HUES48 (cell line): ENCODE data around the gene EEF1AKMT3.

Experiments used
- H3K27ac ChIP-seq: one replicate; pipeline ENCODE4 v1.7.0; 2013; ENCODE audit warnings: low read depth, low read length, inconsistent platforms
- H3K27me3 ChIP-seq: 2 replicates; pipeline ENCODE4 v1.6.1; 2013; ENCODE audit warnings: mild to moderate bottlenecking, low read length; ENCODE audit not compliant: control insufficient read depth, insufficient read depth
- H3K36me3 ChIP-seq: 2 replicates; pipeline ENCODE4 v1.6.1; 2013; ENCODE audit warnings: low read length; ENCODE audit not compliant: control insufficient read depth, insufficient read depth
- H3K4me1 ChIP-seq: 2 replicates; pipeline ENCODE4 v1.6.1; 2013; ENCODE audit warnings: mild to moderate bottlenecking, low read length; ENCODE audit not compliant: control insufficient read depth, insufficient read depth
- H3K4me3 ChIP-seq: 2 replicates; pipeline ENCODE4 v1.5.1; 2013; ENCODE audit warnings: mild to moderate bottlenecking, low read depth, low read length
- H3K9ac ChIP-seq: 2 replicates; pipeline ENCODE4 v1.6.1; 2013; ENCODE audit warnings: mild to moderate bottlenecking, low read depth, low read length, moderate library complexity
- H3K9me3 ChIP-seq: 2 replicates; pipeline ENCODE4 v1.6.1; 2013; ENCODE audit warnings: low read length; ENCODE audit not compliant: control insufficient read depth, insufficient read depth

The EEF1AKMT3 gene

DNA sequence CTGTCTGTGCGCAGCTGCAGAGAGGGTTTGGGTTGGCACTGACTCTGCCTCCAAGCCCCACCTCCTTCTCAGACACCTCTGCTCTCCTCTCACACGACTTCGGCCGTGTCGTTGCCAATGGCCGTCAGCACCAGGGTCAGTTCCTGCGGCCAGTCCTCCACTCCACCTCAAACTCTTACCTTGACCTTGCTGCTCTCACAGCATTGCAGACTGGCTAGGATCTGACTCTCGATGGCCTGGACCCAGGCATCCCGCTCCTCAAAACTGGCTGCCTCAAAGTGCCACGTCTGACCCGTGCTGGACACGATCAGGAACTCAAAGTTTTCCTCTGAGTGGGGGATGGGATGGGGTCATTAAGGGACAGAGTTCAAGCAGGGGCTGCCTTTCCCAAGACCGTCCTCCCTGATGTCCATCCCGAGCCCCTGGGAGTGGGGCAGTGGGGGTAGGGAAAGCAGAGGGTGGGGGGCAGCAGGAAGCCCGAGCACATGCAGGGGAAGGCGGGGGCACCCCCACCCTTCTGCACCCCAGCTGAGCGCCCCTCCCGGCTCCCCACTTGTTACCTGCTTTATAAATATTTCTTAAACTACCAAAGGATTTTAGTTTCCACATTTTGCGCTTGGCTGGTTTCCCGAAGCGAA is 44.5 kb upstream of the EEF1AKMT3 start:
- Histone ChIP-seq H3K27me3 (peaks cover 88% of the 10 kb centered on the region), H3K36me3 (no peaks in the 10 kb centered on the region), H3K4me3 (peak overlapping the region; percentile 66; the same call in 1 of the 2 replicates), H3K9ac (no peak overlapping the region), H3K4me1 (no peaks in the 10 kb centered on the region), H3K9me3 (no peaks in the 10 kb centered on the region), H3K27ac (no peak overlapping the region)

DNA sequence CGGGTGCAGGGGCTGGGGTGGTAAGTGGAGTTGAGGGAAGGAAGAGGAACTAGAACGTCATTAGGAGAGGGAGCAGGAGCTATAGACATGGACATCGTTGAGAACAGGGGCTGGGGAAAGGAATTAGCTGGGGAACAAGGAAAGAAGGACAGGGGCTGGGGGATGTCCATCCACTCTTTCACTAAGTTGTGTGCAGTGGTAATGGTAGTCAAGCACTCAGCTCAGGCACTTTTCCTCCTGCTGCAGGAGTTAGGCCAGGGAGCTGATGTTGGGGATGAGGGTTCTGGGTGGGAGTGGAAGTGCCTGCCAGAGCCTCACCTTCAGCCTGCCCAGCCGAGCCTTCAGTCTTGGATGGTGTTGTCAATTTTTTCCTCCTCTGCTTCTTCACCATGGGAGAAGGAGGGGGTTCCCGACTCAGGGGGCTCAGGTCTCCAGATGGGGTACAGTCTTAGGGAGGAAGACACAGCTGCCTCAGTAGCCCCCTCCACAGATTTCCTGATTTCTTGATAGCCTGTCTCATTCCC is 43.0 kb upstream of the EEF1AKMT3 start:
- peaks cover 95% of the 10 kb centered on the region for H3K27me3 ChIP-seq

DNA sequence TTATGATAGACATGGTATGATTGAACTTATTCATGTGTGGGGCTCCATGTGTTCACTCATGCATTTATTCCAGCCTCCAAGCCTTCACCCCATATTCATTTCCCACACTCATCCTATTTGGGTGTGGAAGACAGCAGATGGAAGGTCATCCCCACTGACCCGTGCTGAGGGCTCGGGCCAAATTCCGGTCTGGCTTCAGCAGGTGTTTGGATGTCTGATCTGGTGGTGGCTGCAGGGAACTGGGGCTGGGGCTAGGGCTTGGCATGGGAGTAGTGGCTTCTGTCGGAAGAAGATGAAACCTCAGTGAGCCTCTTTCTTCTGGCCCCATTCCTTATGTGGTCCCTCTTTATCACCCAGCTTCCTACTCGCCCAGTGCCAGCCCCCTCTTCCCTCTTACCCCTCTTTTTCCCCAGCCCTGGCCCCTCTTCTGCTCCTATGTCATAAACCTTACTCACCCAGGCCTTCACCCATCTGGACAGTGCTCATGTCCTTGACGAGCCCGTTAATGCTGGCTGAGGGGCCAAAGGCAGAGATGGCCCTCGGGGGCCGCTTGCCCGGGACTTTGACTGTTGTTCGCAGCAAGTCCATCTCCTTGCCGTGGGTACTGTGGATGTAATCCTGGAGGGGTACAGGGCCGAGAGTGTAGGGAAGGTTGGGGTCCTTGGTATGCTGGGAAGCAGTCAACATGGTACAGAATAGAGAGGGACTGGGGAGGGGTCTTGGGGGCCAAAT is 41.9 kb upstream of the EEF1AKMT3 start:
- H3K4me3 ChIP-seq, result no peak overlapping the region
- no peaks in the 10 kb centered on the region for H3K9me3 ChIP-seq
- peaks cover 1% of the 10 kb centered on the region for H3K4me1 ChIP-seq
- peaks cover 95% of the 10 kb centered on the region for H3K27me3 ChIP-seq
- H3K9ac ChIP-seq, result no peak overlapping the region
- H3K36me3 ChIP-seq, result no peaks in the 10 kb centered on the region
- H3K27ac ChIP-seq, result no peak overlapping the region

More for the DNA sequence above, 43.0 kb upstream of the EEF1AKMT3 start:
- no peaks in the 10 kb centered on the region for H3K4me1 ChIP-seq
- H3K27ac ChIP-seq, result no peak overlapping the region
- no peak overlapping the region for H3K9ac ChIP-seq
- no peak overlapping the region for H3K4me3 ChIP-seq
- H3K9me3 ChIP-seq, result no peaks in the 10 kb centered on the region
- H3K36me3 ChIP-seq, result no peaks in the 10 kb centered on the region

DNA sequence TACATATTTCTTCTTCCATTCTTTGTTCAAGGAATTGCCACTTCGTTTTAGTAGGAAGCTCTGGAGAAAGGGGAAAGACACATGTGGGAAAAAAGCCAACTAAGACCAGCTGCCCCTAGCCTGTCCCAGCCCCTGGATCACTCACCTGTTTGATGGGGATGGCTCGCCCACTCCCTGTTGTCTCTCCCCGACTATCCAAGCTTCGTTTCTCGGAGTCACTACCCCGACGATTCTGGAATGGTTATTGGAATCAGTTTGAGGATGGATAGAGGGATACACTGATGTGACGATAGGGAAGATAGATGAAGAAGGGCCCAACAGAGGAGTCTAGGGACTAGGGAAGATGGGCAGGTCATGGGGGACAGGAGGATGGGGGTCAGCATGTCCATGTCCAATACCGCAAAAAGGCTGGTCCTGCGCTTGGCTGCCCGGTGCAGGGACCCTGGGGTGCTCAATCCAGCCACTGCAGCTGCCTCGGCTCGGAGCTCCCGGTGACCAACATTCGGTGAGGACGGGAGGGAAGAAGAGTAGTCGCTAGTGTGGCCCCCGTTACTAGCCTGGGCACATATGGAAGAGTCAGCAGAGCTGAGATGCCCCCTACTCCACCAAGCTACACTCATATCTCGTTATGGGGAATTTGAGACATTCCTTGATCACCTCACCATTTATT is 40.9 kb upstream of the EEF1AKMT3 start:
- peaks cover 98% of the 10 kb centered on the region for H3K27me3 ChIP-seq
- H3K9me3 ChIP-seq, result no peaks in the 10 kb centered on the region
- no peak overlapping the region for H3K27ac ChIP-seq
- H3K36me3 ChIP-seq, result no peaks in the 10 kb centered on the region
- peaks cover 6% of the 10 kb centered on the region for H3K4me1 ChIP-seq
- no peak overlapping the region for H3K9ac ChIP-seq
- H3K4me3 ChIP-seq, result no peak overlapping the region

DNA sequence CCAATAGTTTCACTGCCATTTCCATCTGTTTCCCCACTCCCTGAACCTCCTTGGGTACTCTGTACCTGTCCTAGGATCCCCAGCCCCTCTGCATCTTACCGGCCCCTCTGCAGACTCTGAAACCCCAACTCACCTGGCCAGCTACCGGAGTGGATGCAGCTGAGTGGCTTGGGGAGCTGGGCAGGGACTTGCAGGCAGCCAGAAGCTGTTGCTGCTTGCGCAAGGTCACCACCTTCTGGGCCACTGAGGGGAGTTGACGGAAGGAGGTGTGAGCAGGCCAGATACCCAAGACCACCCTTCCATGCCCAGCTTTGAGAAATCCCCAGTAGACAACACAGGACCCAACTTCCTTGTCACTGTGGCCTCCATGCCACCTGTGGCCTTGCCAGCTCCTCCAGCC is 40.1 kb upstream of the EEF1AKMT3 start:
- peaks cover 9% of the 10 kb centered on the region for H3K4me1 ChIP-seq
- H3K36me3 ChIP-seq, result no peaks in the 10 kb centered on the region
- no peak overlapping the region for H3K4me3 ChIP-seq
- no peak overlapping the region for H3K27ac ChIP-seq
- H3K27me3 ChIP-seq, result peaks cover 98% of the 10 kb centered on the region
- no peak overlapping the region for H3K9ac ChIP-seq
- H3K9me3 ChIP-seq, result no peaks in the 10 kb centered on the region

DNA sequence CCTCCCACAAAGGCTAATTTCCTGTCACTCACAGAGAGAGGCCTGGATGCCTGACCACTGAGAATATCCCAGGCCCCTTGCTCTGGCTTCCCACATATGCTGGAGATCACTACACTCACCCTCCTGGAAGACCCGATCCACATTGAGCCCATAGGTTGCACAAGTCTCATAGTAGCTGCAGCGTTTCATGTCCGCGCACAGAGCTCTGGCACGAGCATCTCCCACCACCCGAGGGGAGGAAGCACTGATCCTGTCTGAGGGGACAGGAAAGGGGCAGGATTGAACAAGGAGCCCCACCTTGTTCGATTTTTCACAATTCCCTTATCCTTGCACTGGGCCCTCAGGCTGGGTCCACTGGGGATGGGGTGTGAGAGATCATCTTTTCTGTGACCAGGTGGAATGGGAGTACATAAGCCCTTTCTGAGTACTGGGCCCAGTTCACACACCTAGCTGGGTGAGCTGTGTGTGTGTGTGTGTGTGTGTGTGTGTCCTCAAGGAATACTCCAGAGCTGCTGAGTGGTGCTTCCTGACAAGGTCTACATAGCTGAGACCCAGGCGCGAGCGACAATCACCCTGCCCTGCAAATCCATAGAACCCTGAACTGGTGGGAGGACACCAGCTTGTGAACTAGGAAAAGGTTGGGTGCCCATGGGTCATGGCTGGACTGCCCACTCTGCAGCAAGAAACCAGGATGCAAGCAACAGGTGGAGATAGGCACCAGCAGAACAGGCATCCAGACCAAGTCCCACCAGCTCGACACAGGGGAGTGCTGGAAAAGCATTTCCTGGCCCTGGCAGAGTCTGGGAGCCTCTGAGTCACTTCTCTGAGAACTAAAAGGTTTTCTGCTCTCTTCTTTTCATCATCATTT is 39.5 kb upstream of the EEF1AKMT3 start:
- Histone ChIP-seq H3K9ac (no peak overlapping the region), H3K27me3 (peaks cover 98% of the 10 kb centered on the region), H3K4me3 (no peak overlapping the region), H3K27ac (no peak overlapping the region), H3K9me3 (no peaks in the 10 kb centered on the region), H3K4me1 (peaks cover 9% of the 10 kb centered on the region), H3K36me3 (no peaks in the 10 kb centered on the region)

DNA sequence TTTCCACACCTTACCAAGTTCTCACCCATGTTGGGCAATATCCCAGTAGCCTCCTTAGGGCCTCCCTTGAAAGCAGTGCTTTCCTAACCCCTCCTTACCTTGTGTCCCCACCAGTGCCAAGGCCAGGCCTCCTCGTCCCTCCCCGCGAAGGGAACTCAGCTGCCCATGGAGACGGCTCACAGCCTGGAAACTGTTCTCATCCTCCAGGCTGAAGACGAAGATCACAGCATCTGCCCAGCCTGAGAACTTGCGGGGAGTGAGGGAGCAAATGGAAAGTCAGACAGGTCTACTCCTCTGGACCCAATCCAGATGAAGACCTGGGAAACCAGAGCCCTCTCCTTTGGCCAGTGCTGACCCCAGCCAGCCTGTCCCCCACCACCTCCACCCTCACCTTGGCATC is 38.5 kb upstream of the EEF1AKMT3 start:
- peaks cover 98% of the 10 kb centered on the region for H3K27me3 ChIP-seq
- no peak overlapping the region for H3K27ac ChIP-seq
- no peaks in the 10 kb centered on the region for H3K9me3 ChIP-seq
- H3K4me1 ChIP-seq, result peaks cover 9% of the 10 kb centered on the region
- H3K4me3 ChIP-seq, result no peak overlapping the region
- no peaks in the 10 kb centered on the region for H3K36me3 ChIP-seq
- no peak overlapping the region for H3K9ac ChIP-seq

DNA sequence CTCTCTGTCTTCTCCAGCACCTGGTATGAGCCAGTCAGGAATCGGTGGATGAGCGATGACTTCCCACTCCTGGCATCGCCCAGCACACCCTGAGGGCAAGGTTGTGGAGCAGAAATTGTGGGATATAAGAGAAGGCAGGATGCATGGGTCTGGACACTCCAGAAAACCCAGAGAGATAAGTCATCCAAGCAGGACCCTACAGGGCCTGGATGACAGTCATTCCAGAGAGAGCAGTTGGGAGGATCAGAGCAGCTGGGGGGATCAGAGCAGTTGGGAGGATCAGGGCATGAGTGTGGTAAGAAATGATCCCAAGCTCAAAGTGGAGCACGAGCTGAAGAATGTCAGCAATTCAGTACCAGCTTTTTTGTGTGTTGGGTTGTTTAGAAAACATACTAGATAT is 37.8 kb upstream of the EEF1AKMT3 start:
- Histone ChIP-seq H3K27me3 (peaks cover 99% of the 10 kb centered on the region), H3K36me3 (no peaks in the 10 kb centered on the region), H3K27ac (no peak overlapping the region), H3K9ac (no peak overlapping the region), H3K4me3 (no peak overlapping the region), H3K4me1 (peaks cover 15% of the 10 kb centered on the region), H3K9me3 (no peaks in the 10 kb centered on the region)

DNA sequence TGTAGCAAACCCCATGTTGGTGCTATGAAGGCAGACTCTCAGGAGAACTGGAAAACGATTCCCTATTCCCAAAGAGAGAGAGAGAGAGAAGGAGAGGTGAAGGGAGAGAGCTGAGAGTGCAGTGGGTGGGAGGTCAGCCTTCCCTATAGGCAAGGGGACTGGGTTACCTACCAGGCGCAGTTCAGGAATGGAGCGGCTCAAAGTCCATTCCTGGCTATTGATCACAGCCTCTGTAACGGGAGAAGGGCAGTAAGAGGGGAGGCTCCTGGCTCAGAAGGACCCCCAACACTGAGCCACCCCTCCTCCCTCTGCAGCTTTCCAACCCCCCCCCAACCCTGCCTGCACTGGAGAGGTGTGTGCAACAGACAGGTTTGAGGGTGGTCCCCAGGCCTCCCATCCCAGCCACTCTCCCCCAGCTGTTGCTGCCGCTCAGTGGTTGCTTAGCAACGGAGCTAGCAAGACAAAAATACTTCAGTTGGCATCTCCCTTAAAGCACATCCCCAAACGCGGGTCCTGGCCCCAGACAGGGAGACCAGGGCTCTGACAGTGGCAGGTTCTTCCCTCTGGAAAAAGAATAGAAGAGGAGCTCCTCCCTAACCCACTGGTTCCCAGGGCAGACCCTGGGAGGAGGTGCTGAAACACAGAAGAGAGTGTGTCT is 37.1 kb upstream of the EEF1AKMT3 start:
- H3K4me1 ChIP-seq, result peaks cover 17% of the 10 kb centered on the region
- no peak overlapping the region for H3K9ac ChIP-seq
- no peaks in the 10 kb centered on the region for H3K9me3 ChIP-seq
- H3K36me3 ChIP-seq, result no peaks in the 10 kb centered on the region
- H3K27me3 ChIP-seq, result peaks cover 99% of the 10 kb centered on the region
- no peak overlapping the region for H3K27ac ChIP-seq
- peak overlapping the region; percentile 47 for H3K4me3 ChIP-seq
